Activated CD8-positive, alpha-beta T cell treated with anti-CD3 and anti-CD28 coated beads, Interleukin-2, amount 10 ng/mL, durations not matched to agents 7 days and 5 days (primary cell): ENCODE data around the gene EHBP1. TPM values are rescaled to one million over a fixed set of nuclear protein-coding genes. Genes with fewer than 3 reads are reported as not detected.

Experiments used
- ATAC-seq: fragments of 150-1000 bp; cut with Tn5 transposase; one replicate; pipeline ENCODE4 v1.10.0; 2021; ENCODE audit warnings: moderate library complexity
- CTCF ChIA-PET: fragments of 350-600 bp; sonication (Branson Sonifier 250); formaldehyde crosslinking; loops from one replicate; lab custom pipeline; 2021; ENCODE audit warnings: antibody characterized with exemption; lab: Charles Lee
- POLR2A ChIA-PET: fragments of 350-600 bp; sonication (Branson Sonifier 250); formaldehyde crosslinking; loops from one replicate; lab custom pipeline; 2021; ENCODE audit warnings: antibody characterized with exemption; lab: Charles Lee
- DNase-seq: peaks from one replicate; pipeline ENCODE4 v3.0.0-alpha.2; 2020
- H3K27ac Mint-ChIP-seq: one replicate; pipeline ENCODE4 v1.8.0; 2021; ENCODE audit warnings: mild to moderate bottlenecking, mixed read lengths
- H3K27me3 Mint-ChIP-seq: one replicate; pipeline ENCODE4 v1.8.0; 2021; ENCODE audit warnings: low read depth, mixed read lengths
- H3K36me3 Mint-ChIP-seq: one replicate; pipeline ENCODE4 v1.8.0; 2021; ENCODE audit warnings: low read depth, mixed read lengths
- H3K4me1 Mint-ChIP-seq: one replicate; pipeline ENCODE4 v1.8.0; 2021; ENCODE audit warnings: low read depth, mixed read lengths
- H3K4me3 Mint-ChIP-seq: one replicate; pipeline ENCODE4 v1.8.0; 2021; ENCODE audit warnings: mild to moderate bottlenecking, mixed read lengths
- H3K9me3 Mint-ChIP-seq: one replicate; pipeline ENCODE4 v1.8.0; 2022; ENCODE audit warnings: mixed read lengths; ENCODE audit not compliant: insufficient read depth
- total RNA-seq, 2 experiments: library from RNA; stranded (reverse); gene quantifications; one replicate each; pipeline ENCODE4 v1.2.3, GENCODE V29; 2021

The EHBP1 gene
- total RNA-seq, 2 experiments from 2014 or later: 23.4 to 26.3 TPM

DNA sequence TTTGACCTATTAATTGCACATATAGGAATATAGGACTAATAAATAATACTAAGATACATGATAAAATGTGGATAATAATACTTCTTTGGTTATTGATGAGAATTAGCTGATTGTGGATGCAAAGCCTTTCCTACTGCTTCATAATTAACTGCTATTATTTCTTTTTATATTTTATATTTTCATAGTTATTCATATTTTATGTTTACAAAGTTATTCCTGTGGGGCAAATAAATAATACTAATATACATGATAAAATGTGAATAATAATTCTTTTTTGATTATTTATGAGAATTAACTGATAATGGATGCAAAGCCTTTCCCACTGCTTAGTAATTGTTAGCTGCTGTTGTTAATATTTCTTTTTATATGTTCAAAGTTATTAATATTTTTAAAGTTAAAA lies 146.7 kb downstream of the EHBP1 start:
- no peaks in the 10 kb centered on the region for H3K4me1 Mint-ChIP-seq
- ChIA-PET CTCF (no interaction called here), POLR2A (no interaction called here)
- DNase-seq: no peak
- H3K4me3 Mint-ChIP-seq: no peak overlapping the region
- peaks cover 5% of the 10 kb centered on the region for H3K9me3 Mint-ChIP-seq
- H3K27ac Mint-ChIP-seq: no peak overlapping the region
- peaks cover 3% of the 10 kb centered on the region for H3K36me3 Mint-ChIP-seq
- no peak for ATAC-seq
- H3K27me3 Mint-ChIP-seq: no peaks in the 10 kb centered on the region

DNA sequence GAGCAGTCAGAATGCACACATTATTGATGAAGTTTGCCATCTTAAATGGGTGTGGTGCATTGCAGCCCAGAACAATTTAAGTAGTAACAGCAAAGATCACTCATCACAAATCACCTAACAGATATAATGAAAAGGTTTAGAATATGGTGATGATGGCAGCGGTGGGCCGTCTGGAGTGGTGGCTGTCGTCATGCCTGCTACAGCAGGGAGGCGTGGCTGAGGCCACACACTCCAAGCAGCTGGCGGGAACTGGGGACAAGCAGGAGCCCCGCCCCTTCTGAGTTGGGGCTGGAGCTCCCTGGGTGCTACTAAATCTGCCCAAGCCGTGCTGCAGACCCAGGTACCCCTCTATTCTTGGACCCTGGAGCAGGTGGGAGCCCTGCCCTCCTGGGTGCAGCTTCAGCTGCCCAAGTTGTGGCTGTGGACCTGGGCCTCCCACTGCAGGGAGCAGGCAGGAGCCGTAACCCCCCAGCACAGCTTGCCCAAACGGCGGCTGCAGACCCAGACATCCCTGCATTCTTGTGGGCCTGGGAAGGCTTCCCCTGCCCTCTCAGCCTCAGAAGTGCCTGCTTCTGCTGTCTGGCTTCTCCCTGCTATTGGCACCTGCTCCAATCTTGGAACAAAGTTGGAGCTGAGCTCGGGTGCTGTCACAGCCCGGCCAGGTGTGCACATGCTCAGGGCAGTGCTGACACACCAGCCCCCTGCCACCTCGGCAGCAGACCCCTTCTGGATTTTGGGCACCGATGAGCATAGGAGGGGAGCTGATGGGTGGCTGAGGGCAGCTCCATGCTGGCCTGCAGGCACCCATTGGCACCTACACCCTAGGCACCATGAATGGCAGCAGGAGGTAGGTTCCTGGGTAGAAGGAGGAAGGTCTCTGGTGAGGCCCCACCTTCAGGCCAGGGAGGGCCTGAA lies 149.3 kb downstream of the EHBP1 start:
- H3K36me3 Mint-ChIP-seq: peaks cover 3% of the 10 kb centered on the region
- H3K4me3 Mint-ChIP-seq: no peak overlapping the region
- DNase-seq (no peak), ATAC-seq (no peak)
- H3K27ac Mint-ChIP-seq: no peak overlapping the region
- ChIA-PET CTCF (no interaction called here), POLR2A (no interaction called here)
- peaks cover 3% of the 10 kb centered on the region for H3K9me3 Mint-ChIP-seq
- no peaks in the 10 kb centered on the region for H3K27me3 Mint-ChIP-seq
- H3K4me1 Mint-ChIP-seq: no peaks in the 10 kb centered on the region

DNA sequence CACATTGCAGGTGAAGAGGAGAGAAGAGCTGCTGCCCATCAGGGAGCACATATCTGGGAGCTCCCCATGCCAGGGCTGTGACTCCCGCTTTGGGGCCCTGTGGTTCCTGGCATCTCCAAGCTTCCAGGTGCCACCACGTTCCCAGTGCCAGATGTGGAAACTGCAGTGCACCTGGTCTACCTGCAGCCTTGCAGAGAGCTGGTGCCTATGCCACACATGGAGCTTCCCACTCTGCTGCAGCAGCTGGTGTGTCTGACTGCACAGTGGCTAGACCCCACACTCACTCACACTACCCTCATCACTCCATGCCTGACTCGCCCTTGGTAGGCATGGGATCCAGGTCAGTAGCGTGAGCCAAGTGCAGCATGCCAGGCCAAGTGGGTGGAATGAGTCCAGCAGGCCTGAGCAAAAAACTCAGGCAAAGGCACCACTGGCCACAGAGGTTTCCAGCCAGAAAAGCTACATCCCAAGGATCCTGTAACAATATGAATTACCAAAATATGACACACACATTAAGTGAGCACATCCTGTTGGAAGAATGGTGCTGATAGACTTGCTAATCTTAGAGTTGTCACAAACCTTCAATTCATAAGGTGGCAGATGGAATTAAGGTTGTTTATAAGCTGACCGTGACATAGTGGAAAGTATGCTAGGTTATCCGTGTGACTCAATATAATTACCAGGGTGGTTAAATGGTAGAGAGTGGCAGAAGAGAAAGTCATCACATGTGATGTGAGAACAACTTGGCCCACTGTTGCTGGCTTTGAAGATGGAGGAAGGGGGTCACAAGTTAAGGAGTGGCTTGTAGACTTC lies 150.9 kb downstream of the EHBP1 start:
- no peaks in the 10 kb centered on the region for H3K4me1 Mint-ChIP-seq
- H3K9me3 Mint-ChIP-seq: no peaks in the 10 kb centered on the region
- H3K27me3 Mint-ChIP-seq: no peaks in the 10 kb centered on the region
- H3K36me3 Mint-ChIP-seq: peaks cover 3% of the 10 kb centered on the region
- ChIA-PET POLR2A (no interaction called here), CTCF (interaction anchor here (1.6 kb wide), 1 partner anchor 10 kb away, joined by 5 read pairs; no protein-coding TSS in a partner anchor)
- no peak for ATAC-seq
- H3K4me3 Mint-ChIP-seq: no peak overlapping the region
- H3K27ac Mint-ChIP-seq: no peak overlapping the region
- no peak for DNase-seq

DNA sequence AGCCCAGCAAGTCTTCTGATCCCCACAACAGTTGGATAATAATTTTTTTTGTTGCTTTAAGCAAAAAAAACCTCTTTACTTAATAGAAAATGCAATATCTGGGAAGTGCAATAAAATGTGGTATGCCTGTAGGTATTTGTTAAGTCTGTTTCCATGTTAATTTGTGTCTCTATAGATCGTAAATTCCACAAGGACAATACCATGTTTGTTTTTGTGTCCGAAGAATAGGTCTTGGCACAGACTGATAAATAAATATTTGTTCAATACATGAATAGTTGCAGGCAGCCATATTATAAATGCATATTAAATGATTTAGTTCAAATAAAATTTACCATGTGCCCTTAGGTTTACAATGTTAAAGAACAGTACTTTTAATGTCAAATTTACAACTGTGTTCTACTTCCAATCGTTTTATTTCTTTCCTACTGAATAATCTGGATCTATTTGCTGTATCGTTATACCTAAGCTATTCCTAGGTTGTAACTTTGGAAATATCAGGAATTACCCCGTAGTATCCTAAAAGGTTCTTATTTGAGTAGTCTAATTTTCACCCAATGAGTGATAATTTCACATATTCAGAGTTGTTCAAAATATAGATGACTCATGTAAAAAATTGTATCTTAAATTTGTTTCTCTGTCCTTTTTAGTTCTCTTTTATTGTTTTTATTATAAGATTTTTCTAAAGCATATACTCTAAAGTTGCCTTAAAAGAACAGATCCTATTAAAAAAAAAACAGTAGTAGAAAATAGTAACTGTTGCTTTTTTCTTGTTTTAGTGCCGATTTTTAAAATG lies 151.8 kb downstream of the EHBP1 start:
- Mint-ChIP-seq H3K27ac (no peak overlapping the region), H3K4me3 (no peak overlapping the region), H3K4me1 (no peaks in the 10 kb centered on the region), H3K36me3 (peaks cover 3% of the 10 kb centered on the region), H3K27me3 (no peaks in the 10 kb centered on the region), H3K9me3 (no peaks in the 10 kb centered on the region)
- ChIA-PET CTCF (no interaction called here), POLR2A (no interaction called here)
- DNase-seq (no peak), ATAC-seq (no peak)

DNA sequence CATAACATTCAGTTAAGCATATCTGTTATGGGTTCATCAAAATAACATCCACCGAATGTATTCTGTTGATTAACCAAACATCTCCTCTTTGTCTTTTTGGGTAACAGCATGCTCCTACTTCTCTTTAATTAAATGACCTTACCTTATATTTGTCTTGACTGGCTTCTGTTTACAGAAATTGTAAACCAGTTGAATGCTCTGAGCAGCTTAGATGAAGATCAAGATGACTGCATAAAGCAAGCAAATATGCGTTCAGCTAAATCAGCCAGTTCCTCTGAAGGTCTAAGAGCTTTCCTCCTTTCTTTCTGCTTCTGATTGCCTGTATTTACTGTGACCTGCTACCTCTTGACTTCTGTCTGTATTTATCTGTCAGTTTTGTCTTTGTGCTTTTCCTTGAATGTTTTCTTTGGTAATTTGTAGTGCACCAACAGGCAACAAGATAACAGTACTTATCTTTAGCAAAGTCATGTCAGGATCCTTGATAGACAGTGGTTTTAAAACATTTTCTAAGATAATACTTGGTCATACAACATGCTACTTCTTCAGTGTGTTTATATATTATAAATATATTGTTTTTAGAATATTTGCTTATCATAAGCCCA lies 152.8 kb downstream of the EHBP1 start:
- ATAC-seq: no peak
- ChIA-PET POLR2A (no interaction called here), CTCF (no interaction called here)
- DNase-seq: no peak
- H3K4me3 Mint-ChIP-seq: no peak overlapping the region
- no peaks in the 10 kb centered on the region for H3K4me1 Mint-ChIP-seq
- no peak overlapping the region for H3K27ac Mint-ChIP-seq
- no peaks in the 10 kb centered on the region for H3K27me3 Mint-ChIP-seq
- no peaks in the 10 kb centered on the region for H3K9me3 Mint-ChIP-seq
- peaks cover 1% of the 10 kb centered on the region for H3K36me3 Mint-ChIP-seq

DNA sequence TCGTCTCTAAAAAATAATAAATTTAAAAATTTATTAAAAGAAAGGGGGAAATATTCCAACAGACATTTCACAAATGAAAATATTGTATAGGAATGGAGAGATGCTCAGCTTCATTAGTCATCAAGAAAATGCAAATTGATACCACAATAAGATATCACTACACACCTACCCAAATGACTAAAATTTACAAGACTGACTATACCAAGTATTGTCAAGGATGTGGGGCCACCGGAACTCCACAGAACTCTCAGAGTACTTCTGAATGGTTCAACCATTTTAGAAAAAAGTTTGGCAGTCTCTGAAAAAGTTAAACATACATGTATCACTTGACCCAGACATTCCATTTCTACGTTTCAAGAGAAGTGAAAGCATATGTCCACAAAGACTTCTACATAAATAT lies 163.4 kb downstream of the EHBP1 start:
- no peak for ATAC-seq
- no peaks in the 10 kb centered on the region for H3K27me3 Mint-ChIP-seq
- H3K27ac Mint-ChIP-seq: no peak overlapping the region
- H3K4me3 Mint-ChIP-seq: no peak overlapping the region
- CTCF ChIA-PET: interaction anchor here (0.9 kb wide), 1 partner anchor 18 kb away, joined by 3 read pairs; no protein-coding TSS in a partner anchor
- H3K4me1 Mint-ChIP-seq: peaks cover 8% of the 10 kb centered on the region
- POLR2A ChIA-PET: no interaction called here
- no peak for DNase-seq
- H3K36me3 Mint-ChIP-seq: peaks cover 30% of the 10 kb centered on the region
- peaks cover 31% of the 10 kb centered on the region for H3K9me3 Mint-ChIP-seq

DNA sequence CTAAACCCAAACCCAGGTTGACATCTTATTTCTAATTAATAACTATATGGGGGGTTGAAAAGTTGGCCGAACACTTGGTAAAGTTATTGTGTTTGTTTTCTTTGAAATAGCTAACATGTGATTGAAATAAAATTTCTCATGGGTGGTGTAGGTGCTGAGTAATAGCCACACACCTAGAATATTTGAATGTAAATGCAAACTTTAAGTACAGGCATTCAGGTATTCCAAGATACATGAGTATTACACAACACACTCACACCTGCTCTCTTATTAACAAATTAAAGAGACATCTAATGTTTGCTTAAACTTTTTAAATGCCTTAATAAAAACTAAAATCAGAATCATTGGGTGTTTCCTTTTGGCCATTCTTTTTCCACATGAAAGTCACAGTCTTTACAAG lies 165.5 kb downstream of the EHBP1 start:
- peaks cover 14% of the 10 kb centered on the region for H3K4me1 Mint-ChIP-seq
- H3K27me3 Mint-ChIP-seq: no peaks in the 10 kb centered on the region
- POLR2A ChIA-PET: no interaction called here
- CTCF ChIA-PET: no interaction called here
- DNase-seq (no peak), ATAC-seq (no peak)
- H3K9me3 Mint-ChIP-seq: peaks cover 31% of the 10 kb centered on the region
- H3K27ac Mint-ChIP-seq: no peak overlapping the region
- peaks cover 36% of the 10 kb centered on the region for H3K36me3 Mint-ChIP-seq
- H3K4me3 Mint-ChIP-seq: no peak overlapping the region

DNA sequence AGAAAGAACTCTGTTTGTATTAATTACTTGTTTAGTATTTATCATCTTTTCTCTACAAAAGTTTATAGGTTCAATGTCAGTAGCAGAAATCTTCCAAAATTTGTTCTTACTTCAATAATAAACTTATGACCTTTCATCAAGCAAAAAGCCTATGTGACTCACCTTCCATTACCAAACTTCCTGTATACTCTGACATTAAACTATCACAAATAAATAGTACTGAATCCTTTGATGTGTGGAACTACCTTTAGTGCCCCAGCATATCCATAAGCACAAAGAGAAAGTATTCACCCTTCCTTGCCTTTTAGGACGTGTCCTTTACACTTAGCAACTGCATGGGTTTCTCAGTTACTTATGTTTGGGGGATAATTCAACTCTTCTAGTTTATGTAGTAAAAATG lies 166.0 kb downstream of the EHBP1 start:
- Mint-ChIP-seq H3K9me3 (peaks cover 31% of the 10 kb centered on the region), H3K4me1 (peaks cover 15% of the 10 kb centered on the region), H3K27ac (no peak overlapping the region), H3K4me3 (no peak overlapping the region), H3K36me3 (peaks cover 38% of the 10 kb centered on the region), H3K27me3 (no peaks in the 10 kb centered on the region)
- DNase-seq: no peak
- ChIA-PET POLR2A (no interaction called here), CTCF (no interaction called here)
- no peak for ATAC-seq

DNA sequence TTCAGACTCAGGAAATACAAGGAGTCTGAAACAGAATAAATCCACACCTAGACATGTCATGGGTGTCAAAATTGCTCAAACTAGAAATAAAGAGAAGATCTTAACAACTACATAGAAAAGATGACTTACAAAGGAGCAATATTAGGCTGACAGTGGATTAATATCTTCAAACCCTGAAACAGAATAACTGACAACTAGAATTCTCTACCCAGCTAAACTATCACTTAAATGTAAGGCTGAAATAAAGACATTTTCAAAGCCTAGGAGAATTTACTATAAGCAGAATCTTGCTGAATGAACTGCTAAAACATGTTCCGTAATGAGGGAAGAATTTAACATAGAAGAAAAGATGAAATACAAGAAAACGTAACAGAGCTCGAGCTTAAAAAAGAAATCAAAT lies 168.1 kb downstream of the EHBP1 start:
- ChIA-PET POLR2A (no interaction called here), CTCF (no interaction called here)
- H3K4me1 Mint-ChIP-seq: peaks cover 15% of the 10 kb centered on the region
- peaks cover 53% of the 10 kb centered on the region for H3K36me3 Mint-ChIP-seq
- ATAC-seq: no peak
- H3K27me3 Mint-ChIP-seq: no peaks in the 10 kb centered on the region
- H3K9me3 Mint-ChIP-seq: peaks cover 31% of the 10 kb centered on the region
- no peak overlapping the region for H3K27ac Mint-ChIP-seq
- H3K4me3 Mint-ChIP-seq: no peak overlapping the region
- DNase-seq: no peak

DNA sequence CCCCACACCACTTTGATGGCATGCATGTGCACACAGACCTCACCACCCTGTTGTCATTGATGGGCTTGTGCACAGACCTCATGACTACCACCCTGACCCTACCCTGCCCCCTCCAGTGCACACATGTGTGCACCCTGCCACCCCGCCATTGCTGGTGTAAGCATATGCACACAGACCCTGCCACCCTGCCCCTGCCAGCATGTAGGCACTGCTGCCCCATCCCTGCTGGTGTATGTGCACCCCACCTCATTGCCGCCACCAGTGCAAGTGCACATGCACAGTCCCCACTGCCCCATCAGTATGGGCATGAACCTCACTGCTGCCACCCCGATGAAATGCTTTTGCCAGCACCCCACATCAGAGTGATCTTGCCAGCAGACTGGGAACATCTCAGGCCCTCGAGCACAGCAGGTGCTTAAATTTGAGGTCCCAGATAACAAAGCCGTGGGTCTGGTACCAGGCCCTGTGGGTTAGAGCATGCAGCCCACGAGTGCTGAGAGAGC lies 169.4 kb downstream of the EHBP1 start:
- H3K36me3 Mint-ChIP-seq: peaks cover 53% of the 10 kb centered on the region
- no peak overlapping the region for H3K27ac Mint-ChIP-seq
- ChIA-PET POLR2A (no interaction called here), CTCF (no interaction called here)
- H3K4me1 Mint-ChIP-seq: peaks cover 15% of the 10 kb centered on the region
- ATAC-seq: no peak
- no peak for DNase-seq
- H3K4me3 Mint-ChIP-seq: no peak overlapping the region
- no peaks in the 10 kb centered on the region for H3K27me3 Mint-ChIP-seq
- H3K9me3 Mint-ChIP-seq: peaks cover 26% of the 10 kb centered on the region

DNA sequence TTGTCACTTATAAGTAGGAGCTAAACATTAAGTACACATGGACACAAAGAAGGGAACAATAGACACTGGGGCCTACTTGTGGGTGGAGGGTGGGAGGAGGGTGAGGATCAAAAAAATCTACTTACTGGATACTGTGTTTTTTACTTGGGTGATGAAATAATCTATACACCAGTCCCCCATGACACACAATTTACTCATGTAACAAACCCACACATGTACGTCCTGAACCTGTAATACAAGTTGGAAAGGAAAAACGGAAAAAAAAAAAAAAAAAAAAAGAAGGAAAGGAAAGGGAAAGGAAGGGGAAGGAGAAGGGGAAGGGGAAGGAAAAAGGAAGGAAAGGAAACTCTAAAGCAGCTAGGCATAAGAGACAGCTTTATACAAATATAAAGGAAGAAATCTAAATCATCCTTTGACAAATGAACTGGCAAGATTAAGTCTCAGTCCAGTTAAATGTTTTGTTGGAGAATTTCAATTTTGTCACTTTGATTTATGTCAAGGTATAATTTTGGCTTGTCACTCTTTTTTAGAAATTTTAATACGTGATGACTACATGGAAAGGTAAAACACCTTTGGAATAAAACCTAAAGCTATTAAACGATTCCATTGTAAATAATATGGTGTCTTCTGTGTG lies 175.8 kb downstream of the EHBP1 start:
- no peaks in the 10 kb centered on the region for H3K4me1 Mint-ChIP-seq
- CTCF ChIA-PET: no interaction called here

More for the DNA sequence above, 175.8 kb downstream of the EHBP1 start:
- H3K9me3 Mint-ChIP-seq: no peaks in the 10 kb centered on the region
- no peak overlapping the region for H3K27ac Mint-ChIP-seq
- no peaks in the 10 kb centered on the region for H3K27me3 Mint-ChIP-seq
- ATAC-seq: no peak
- DNase-seq: no peak
- peaks cover 19% of the 10 kb centered on the region for H3K36me3 Mint-ChIP-seq
- H3K4me3 Mint-ChIP-seq: no peak overlapping the region
- POLR2A ChIA-PET: no interaction called here
